NK-92 (cell line): Measurements from ENCODE around the gene GRID1.
"Not testable (repeated sequence)": the region's sequence is repeated elsewhere in the genome, so short reads cannot be mapped to it uniquely, and the experiment has no call there.

ENCODE experiments used
- DNase-seq: peaks from one replicate; lab custom pipeline; 2025; ENCODE audit not compliant: unreplicated experiment; lab: John Stamatoyannopoulos, UW

The GRID1 gene

DNA sequence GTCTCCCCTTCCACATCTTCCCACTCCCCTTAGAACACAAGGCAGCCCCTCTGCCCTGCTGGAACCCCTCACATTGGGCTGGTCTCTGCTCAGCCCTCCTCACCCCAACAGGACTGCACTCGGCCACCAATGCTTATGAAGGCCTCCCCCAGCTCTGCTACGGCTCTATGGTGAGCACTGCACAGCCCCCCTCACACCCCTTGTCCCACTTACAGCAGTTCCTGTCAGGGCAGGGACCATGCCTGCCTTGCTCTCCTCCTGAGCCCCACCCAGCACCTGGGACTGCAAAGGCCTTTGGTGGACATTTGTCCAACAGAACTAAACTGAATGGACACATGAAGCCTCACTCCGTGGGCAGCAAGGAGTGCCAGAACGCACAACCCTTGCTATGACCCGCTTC, 171.9 kb downstream of the GRID1 start:
- DNase-seq = no peak

DNA sequence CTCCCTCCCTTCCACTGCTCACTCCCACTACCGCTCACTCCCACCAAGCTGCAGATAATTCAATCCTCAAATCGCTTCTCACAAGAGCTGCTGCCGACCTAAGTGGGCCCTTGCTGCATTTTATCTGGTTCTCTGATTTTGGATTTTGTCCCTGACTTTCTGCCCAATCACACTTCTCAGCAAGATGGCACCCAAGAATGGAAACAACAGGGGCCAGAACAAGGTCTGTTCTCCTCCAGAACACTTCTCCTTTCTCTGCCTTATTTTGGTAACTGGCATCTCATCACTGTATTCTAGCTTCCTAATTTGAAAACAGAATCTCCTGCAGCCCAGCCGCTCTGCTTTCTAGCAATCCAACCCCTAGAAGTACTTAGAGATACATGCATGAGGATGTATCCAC, 172.8 kb downstream of the GRID1 start:
- no peak for DNase-seq

DNA sequence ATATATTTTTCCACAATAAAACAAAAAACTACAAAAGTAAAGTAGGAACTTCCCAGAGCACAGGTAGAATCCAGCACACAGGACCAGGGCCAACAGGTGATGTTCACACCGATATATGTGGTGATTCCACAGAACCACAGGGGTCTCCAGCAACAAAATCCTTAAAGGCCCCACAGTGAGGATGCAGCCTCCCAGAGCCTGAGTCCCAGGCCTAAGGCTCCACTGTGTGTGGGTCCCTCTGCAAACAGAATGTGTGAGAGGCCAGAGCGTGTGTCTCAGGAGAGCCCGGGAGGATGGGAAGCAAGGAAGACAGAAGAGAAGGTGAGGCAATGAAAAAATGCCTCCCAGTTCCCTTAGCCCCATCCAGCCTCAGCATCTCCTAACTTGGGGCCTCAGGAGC, 173.9 kb downstream of the GRID1 start:
- DNase-seq = no peak

DNA sequence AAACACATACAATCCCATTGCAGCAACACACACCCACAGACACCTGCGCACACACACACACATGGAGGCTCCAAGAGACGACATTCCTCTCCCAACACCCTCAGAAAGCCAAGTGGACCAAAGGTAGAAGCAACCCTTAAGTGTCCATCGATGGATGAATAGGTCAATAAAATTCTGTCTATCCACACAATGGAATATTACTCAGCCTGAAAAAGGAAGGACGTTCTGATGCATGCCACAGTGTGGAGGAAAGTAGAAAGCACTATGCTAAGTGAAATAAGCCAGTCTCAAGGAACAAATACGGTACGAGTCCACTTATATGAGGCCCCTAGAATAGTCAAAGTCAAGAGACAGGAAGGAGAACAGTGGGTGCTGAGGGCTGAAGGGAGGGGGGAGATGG, 174.4 kb downstream of the GRID1 start:
- DNase-seq = no peak

DNA sequence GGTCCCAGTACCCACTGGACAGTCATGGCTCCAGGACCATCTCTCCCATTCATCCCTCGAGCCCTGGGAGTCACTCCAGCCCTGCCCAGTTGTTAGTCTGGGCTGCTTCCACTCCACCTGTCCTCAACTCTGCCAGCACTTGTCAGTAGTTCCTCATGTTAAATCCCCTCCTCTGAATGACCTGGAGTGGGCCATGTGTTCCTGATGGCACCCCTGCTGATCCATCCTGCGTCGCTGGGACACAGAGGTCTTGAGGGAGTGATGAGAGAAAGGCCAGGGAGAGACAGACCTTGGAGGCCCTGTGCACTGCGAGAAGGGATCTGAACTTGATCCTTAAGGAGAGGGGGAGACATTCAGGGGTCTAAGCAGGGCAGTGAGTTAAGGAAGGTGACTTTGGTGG, 174.9 kb downstream of the GRID1 start:
- DNase-seq = no peak

DNA sequence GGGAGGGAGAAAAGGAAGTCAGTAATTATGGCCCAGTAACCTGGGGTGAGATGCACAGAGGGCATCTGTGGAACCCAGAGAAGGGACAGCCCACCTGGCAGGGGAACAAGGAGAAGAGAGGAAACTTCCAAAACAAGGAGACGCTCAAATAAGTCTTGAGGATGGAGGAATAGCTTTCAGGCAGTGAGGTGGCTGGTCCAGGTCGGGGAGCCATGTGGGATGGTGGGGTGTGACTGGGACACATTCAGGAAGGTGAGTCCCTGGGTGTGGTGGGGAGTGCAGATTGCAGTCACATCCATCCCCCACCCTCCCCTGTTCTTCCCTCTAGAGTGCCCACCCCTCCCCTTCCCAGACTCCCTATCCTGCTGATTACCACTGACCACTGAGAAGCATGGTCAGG, 175.4 kb downstream of the GRID1 start:
- DNase-seq = no peak

DNA sequence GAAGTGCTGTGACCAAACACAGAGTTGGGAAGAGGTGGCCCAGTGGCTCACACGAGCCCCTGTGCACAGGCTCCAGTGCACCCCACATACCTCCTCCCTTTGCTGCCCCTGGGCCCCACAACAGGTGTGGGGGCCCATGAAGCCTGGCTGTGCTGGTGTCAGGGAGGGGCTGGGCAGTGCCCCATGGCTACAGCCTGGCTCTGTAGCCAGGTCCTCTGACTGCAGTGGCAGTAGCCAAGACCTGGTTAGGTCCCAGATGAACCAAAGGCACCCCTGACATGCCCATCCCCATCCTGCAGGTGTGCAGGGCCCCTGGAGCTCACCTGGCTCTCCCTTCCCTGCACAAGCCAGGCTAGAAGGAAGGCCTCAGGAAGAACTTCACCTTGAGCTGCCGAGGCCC, 176.3 kb downstream of the GRID1 start:
- no peak for DNase-seq

DNA sequence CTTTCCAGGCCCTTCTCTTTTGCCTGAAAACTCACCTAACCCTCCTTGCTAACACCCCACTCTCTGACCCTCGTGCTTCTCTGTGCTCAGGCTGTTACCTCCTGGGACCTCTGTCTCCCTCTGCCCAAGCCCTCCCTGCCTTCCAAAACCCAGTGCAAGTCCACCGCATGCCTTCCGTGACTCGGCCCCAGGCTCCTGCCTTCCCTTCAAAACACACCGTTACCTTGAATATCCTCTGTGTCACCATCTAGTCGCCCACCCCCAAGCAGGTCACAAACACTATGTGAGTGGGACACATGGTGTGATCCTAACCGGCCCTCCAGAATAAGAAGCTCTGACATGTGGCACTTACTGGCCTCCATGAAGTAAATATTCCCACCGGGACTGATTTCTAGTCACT, 176.7 kb downstream of the GRID1 start:
- DNase-seq = no peak

DNA sequence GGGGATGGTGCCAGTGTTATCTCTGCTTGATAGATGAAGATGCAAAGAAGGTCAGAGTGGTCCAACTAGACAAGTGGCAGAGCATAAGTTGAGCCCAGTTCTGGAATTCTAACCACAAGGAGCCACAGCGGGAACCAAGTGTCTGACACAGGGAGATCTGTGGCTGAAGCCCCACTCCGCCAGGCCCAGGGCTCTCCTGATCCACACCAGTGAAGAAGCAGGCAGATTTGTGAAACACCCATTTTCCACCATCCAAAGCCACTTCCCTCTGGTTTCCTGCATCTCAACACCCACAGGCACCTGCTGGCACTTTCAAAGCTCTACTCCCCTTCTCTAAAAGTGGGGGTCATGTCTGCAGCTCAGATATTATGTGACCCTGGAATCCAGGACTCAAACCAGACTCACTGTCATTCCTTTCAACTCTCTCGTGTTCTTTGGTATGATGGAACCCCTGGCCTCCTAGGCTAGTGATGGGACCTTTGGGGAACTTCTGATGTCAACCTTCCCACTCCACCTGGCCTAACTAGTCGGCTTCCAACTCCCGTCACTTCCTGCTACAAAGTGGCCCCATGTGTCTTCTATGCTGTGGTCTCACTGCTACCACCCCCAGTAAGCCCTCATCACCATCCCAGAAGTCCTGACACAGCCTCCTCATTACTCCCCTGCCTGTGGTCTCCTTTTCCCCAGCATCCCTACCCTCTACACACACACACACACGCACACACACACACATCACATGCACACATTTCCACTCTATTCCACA, 177.6 kb downstream of the GRID1 start:
- DNase-seq = no peak

DNA sequence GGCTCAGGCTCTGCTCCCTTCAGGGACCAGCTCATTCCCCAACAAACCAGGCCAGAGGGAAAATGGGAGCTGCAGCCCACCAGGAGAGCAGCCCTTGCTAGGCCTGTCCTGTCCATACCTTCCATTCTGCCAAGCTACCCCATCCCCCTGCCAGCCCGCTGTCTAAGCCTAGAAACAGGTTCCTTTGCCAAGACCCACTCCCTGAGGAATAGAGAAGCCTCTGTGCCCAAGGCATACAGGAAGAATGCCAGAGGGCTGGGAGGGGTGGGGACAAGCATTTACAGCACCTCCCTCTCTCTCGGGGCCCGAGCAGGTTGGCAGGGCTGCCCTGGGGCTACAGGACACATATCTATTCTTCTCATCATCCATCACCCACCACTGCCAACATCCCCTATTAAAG, 178.3 kb downstream of the GRID1 start:
- DNase-seq = no peak

DNA sequence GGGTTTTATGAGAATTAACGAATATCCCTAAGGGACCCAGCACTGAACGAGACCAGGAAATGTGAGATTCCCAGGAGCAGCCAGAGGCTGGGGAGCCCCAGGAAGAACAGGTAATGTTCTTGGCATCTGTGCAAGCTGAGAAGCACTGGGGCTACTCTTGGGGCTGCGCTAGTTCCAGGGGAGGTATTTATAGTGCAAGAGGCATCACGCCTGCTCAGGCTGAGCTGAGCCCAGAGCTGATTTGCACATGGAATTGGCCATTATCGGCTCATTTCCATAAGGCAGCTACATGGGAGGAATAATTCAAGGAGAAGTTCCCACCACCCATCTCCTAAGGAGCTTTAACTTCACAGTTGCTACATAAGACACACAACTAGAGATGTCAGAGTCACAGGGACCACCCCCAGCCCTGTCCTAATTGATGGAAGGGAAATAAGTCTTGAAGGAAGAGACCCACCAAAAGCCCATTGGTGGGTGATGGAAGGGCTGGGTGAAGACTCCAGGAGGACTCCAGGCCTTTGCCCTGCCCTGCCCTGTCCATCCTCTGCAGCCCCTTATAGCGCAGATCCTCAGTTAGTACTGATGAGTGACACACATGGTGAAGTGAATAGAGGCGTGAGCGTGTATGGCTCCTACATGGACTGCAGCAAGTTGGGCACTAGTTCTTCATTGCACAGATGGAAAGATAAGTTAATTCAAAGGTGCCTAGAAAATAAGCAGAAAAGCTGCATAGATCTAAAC, 178.9 kb downstream of the GRID1 start:
- DNase-seq = no peak

DNA sequence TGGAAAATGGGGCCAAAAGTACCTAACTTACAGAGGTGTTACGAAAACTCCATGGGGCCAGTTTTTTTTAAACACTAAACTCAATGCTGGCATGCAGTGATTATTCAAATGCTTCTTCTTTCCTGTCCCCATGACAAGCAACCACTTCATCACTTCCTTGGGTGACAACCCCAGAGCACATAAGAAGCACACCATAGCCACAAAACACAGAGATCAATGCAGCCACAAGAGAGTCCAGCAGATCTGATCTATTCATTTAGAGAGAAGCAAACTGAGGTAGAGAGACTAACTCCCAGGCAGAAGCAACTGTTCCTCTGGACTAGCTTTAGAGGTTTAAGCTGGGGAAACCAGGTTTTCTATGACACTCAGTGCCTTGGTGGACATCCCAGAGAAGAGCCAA, 180.0 kb downstream of the GRID1 start:
- no peak for DNase-seq

DNA sequence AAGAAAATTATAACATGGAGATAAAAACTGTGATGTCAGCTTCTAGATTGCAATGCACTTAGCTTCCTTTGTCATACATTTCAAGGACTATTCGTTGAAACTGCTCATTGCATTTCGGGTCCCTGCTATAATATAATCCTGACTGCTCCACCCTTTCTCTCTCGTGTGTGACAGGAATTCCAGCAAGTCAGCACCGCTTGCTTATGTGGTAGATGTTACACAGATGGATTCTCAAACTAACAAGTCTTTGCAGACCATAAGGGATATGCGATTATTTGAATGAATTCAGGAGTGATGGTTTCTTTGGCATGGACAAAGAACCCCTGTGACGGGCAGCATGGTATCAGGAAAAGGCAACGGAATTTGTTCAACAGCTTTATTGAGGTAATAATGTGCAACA, 184.0 kb downstream of the GRID1 start:
- no peak for DNase-seq

DNA sequence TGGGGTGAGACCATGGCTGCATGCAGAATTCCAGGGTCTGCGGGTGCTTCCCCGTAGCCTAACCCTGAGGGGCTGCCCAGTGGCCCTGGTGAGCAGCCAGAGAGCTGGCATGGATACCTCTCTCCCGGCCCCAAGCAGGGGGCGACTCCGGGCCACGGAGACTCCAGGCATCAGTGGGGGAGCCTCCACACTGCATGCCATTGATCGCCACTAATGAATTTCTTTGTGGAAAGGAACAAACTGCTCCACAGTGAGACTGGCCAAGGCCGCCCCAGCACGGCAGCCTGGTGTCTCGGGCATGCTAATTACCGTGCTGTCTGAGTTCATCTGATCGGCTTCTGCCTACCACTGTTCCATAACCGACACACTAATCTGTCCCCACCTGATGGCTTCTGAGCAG, 184.4 kb downstream of the GRID1 start:
- no peak for DNase-seq

DNA sequence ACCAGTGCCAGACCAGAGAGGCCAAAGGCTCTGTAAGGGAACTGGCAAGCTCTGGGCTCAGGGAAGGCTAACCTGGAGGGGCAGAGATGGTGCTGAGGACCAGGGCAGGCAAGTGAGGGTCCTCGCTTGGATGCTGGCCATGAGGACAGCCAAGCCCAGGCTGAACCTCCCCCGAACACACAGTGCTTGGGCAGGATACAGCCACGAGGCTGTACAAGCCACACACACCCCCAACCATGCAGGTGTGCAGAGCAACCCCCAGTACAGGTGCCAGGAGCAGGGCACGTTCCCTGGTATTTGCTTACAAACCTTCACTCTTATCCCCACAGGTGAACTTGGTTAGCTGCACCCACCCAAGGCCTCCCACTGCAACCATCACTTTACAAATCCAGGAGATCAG, 185.7 kb downstream of the GRID1 start:
- DNase-seq = no peak

DNA sequence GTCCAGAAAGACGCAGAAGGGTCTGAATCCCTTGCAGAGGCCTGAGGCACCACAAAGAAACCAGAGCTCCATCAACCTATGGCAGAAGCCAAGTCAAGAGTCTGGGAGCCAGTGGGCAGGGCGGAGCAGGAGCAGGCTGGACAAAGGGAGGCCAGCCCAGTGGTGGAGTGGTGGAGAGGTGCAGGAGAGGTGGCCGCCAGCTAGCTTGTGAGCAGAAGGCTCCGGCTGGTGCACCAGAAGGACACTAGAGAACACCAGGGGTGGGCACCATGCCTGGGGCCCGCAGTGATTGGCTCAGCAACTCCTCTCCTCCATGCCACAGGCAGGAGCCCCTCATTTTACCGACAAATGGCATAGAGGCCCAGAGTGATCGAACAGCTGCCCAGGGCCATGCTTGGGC, 186.6 kb downstream of the GRID1 start:
- DNase-seq = no peak

DNA sequence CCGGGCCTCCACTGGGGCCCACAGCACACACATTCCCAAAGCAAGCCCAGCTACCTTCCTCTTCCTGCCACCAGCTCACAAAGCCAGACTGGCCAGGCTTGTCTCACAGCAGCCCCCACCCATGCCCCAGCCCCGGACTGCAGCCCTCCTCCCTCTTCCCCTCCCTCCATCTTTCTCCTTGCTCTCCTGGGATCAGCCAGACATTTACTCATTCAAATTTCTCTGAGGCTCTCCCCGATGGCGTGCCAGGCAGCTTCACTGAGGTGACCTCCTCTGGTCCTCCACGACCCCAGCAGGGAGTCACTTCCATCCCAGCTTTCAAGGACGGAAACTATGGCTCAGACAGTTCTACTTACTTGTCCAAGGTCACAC, 187.5 kb downstream of the GRID1 start:
- DNase-seq = no peak

DNA sequence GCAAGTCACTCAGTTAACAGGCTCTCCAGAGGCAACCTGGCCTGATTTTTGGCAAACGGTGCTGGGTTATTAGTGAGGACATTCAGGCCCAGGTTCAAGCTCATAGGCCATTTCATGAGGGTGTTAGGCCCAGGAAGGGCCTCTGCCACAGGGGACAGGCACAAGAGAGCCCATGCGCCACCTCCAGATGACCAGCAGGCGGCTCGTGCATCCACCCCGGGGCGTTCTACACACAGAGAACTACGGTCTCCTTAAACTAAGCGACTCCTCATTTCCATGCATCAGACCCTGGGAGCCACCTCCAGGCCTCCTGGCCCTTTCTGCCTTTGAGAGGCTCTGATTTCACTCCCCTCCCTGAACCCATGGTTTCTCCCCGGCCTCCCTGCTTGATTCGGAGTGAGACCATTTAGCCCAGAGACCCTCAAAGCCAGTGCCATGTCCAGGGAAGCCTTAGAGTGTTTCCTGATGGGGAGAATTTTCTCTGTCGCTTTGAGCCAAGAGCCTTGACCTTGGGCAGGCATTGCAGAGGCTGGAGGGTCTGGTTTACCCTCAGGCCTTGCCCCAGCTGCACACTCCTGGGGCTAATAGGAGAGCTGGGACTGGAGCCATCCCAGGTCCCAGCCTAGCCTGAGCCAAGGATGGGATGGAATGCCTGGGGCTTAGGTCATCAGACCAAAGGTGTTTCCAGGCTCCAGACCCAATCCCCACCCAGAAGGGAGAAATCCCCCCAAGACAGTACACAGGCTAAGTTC, 188.0 kb downstream of the GRID1 start:
- no peak for DNase-seq

DNA sequence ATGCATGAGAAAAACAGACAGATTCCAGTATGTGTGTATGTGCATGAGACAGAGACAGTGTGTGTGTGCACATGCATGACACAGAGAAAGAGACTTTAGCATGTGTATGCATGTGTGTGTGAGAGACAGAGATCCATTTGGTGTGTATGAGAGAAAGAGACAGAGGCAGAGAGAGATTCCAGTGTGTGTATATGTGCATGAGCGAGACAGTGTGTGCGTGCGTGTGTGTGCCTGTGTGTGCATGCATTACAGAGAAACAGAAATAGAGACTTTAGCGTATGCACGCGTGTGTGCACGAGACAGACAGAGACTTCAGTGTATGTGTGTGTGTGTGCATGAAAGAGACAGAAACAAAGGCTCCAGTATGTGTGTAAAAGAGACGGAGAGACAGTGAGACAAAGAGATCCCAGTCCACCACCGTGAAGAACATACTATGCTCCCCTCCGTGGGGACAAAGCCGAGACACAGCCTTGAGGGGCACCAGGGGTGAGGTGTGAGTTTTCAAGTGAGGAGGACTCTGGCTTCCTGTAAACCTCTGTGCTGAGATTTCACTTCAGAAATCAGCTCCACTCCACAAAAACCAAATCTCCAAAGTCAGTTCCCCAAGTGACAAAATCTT, 188.9 kb downstream of the GRID1 start:
- DNase-seq = no peak

DNA sequence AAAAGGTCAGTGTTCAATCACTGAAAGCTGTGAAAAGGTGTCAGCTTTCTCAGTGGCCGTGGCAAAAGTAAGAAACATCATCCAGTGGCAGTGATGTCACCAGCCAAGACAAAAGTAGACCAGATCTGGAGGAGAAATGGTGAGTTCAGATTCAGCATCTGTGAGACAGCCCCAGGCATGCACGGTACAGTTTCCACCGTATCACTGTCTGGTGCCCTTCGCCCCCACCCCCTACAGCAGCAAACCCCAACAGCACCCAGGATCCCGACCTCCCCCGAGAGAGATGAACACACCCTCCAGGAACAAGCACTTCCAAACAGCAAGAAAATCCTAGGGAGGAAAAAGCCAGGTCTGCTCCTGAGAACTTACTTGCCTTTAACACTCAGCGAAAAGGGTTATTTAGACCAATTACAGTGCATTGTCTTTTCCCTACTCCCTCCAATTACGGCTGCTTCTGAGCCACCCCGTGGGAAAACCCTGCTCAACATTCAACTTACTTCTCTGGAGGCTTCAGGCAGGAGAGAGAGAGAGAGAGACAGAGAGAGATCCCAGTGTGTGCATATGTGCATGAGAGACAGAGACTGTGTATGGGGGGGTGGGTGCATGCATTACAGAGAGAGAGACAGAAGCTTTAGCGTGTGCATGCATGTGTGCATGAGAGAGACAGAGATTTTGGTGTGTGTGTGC, 189.6 kb downstream of the GRID1 start:
- DNase-seq = no peak

DNA sequence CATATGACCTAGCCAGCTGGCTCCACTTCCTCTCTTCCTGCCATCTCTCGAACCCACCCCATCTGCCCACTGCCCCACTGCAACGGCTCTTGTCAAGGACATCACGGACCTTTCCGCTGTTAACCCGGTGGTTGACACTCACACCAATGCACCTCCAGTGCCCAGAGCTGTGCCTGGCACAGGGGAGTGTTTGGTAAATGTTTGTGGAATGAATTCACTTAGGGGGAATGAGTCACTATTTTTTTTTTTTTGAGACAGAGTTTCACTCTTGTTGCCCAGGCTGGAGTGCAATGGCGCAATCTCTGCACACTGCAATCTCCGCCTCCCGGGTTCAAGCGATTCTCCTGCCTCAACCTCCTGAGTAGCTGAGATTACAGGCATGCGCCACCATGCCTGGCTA, 191.1 kb downstream of the GRID1 start:
- not testable (repeated sequence) for DNase-seq
